ENCODE measurements around the gene LYL1. TPM values are rescaled to one million over a fixed set of nuclear protein-coding genes. Genes with fewer than 3 reads are reported as not detected.
A peak's percentile ranks its signal among the peaks of the same experiment; 100 is the strongest.

LYL1 gene
- total and polyA plus RNA-seq, 2 of the 13 experiments (the other 11 are each of a cell fraction or from before 2014, with no cell fraction given) = 0.75 to 0.92 TPM

- CTCF ChIA-PET (ENCODE audit: low intra/inter-chr PET ratio, low total read pairs) = no interaction called here
- peaks cover 8% of the 10 kb centered on the region for H3K79me2 ChIP-seq (ENCODE audit: insufficient read depth, low read length)
Measured at GRCh38 chr19:13138171-13138915, 35.7 kb upstream of the LYL1 start.

More at GRCh38 chr19:13138171-13138915, 35.7 kb upstream of the LYL1 start:
- Histone ChIP-seq H2AFZ (ENCODE audit: low read length) (no peak overlapping the region), H3K9ac (ENCODE audit: insufficient read depth, low read depth, low read length) (no peak overlapping the region), H3K9me3 (ENCODE audit: low read length) (no peaks in the 10 kb centered on the region), H3K4me3 (replicated peaks in 1 of 3; ENCODE audit: insufficient read depth in 1 of 3, low read depth in 2 of 3, low read length in 3 of 3) (no peak overlapping the region), H3K27me3 (ENCODE audit: control insufficient read depth in 1 of 2, insufficient read depth in 2 of 2, low read length in 2 of 2) (no peaks in the 10 kb centered on the region), H3K27ac (ENCODE audit: extremely low read length, insufficient read depth, low read length) (no peak overlapping the region), H3K4me1 (ENCODE audit: insufficient read depth, low read length) (peaks cover 6% of the 10 kb centered on the region), H4K20me1 (ENCODE audit: insufficient read depth, low read length) (no peaks in the 10 kb centered on the region), H3K4me2 (ENCODE audit: low read depth, low read length) (no peak overlapping the region), H3K36me3 (replicated peaks in 1 of 2; ENCODE audit: control insufficient read depth in 1 of 2, insufficient read depth in 2 of 2, low read length in 2 of 2) (peaks cover 25 to 52% of the 10 kb centered on the region in 2 experiments; a peak in 4 of 5 replicates)
- no TSS peak for BruUV-seq (replicated peaks)
- in situ Hi-C loops (cut with HindIII; ENCODE audit: extremely low pct_ligation_motif_present, low pct_unique_long_range_greater_than_20kb) (no loop called here), intact Hi-C loops (cut with micrococcal nuclease; ENCODE audit: unreplicated experiment) (no loop called here)
- FAIRE-seq (no peak), DNase-seq (ENCODE audit: low spot score) (no peak), ATAC-seq (no peak)
- 93% methylated on average over 27 of the region's 40 CpGs for WGBS (ENCODE audit: low lambda C conversion rate)
- POLR2A ChIA-PET = no interaction called here
- TF ChIP-seq AGO2 (optimal IDR thresholded peaks at IDR 0.05; ENCODE audit: low read depth, low read length) (peak; percentile 88), ATF2 (CRISPR knock-in tag; IDR thresholded peaks at IDR 0.05) (no peak), GTF2F1 (IDR thresholded peaks at IDR 0.05; ENCODE audit: low read length) (no peak), ZNF703 (CRISPR knock-in tag; IDR thresholded peaks at IDR 0.05; ENCODE audit: borderline replicate concordance) (no peak), ZFAT (CRISPR knock-in tag; conservative IDR thresholded peaks at IDR 0.05) (no peak), MYNN (CRISPR knock-in tag; IDR thresholded peaks at IDR 0.05; ENCODE audit: low read depth) (no peak), ZNF720 (CRISPR knock-in tag; IDR thresholded peaks at IDR 0.05) (no peak), NFRKB (IDR thresholded peaks at IDR 0.05) (no peak), ZNF251 (CRISPR knock-in tag; IDR thresholded peaks at IDR 0.05) (no peak), ZNF772 (CRISPR knock-in tag; IDR thresholded peaks at IDR 0.05) (no peak), PCBP1 (IDR thresholded peaks at IDR 0.05; ENCODE audit: borderline replicate concordance, low read depth, low read length) (0 out of 2 replicates have a peak, but pooled peaks have one; percentile 10)
- TF ChIP-seq, protein P1, sequence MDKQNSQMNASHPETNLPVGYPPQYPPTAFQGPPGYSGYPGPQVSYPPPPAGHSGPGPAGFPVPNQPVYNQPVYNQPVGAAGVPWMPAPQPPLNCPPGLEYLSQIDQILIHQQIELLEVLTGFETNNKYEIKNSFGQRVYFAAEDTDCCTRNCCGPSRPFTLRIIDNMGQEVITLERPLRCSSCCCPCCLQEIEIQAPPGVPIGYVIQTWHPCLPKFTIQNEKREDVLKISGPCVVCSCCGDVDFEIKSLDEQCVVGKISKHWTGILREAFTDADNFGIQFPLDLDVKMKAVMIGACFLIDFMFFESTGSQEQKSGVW (CRISPR knock-in tag; IDR thresholded peaks at IDR 0.05; ENCODE audit: borderline replicate concordance) = no peak
